Stimulated activated CD4-positive, alpha-beta T cell treated with anti-CD3 and anti-CD28 coated beads, Interleukin-12 subunit alpha, Interleukin-12 subunit beta, amount 100 ng/mL, for 48 hours (primary cell): ENCODE measurements around the gene FSTL4.

Experiments
- DNase-seq, 3 donors: peaks; one replicate each; pipeline ENCODE4 v3.0.0-alpha.2; 2020; ENCODE audit warnings: low read depth in 2 of 3, low spot score in 1 of 3

The FSTL4 gene

DNA sequence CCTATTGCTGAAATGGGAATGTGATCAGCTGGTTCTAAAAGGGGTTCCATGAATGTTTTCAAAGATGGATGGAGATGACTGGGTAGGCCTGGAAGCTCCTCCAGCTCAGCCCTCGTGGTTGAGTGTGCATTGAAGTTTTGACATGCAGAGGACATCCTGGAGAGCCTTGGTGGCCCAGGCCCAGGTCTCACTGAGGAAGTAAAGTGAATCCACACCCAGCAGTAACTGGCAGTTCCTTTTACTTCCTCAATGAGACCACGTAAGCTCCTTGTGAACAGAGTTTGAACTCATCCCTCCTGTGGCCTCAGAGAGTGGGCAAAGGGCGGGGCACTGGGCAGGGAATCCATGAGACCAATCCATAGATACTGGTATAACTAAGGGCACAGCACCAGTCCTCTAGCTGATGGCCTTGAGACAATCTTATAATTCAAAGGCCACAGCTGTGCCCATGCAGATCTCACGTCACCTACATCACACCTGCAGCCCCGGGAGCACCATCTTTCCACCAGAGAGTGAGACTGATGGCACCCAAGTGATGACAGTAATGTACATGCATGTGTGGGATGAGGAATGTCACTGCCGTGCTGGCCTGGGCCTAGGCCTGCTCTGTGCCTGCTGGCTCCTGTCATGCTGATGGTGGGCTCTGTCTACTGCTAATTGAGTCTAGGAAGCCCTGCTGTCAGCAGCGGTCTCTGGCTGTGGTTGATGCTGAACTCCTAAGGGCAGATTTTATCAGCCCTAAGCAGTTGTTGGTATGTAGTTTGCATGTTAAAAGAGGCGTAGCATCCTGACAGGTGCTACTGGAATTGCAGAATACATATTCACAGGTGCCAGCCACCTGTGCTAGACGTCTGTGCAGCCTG, 257.8 kb downstream of the FSTL4 start:
- DNase-seq: no peak

DNA sequence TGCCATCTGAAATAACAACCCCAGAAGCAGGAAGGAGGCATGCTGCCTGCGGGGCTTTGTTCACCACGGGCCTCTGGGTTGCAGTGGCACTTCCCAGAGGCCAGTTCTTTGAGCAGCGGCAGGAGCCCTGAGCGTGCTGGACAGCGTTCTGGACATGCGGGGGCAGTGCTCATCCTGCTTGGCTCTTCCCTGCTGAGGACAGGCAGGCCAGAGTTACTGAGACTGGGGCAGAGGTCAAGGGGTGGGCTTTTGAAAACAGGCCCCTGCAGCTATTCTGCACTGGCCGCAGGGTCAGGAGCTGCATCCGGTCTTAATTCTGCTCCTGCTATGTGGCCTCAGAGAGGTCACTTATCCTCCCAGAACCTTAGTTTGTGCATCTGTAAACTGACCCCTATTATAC, 258.6 kb downstream of the FSTL4 start:
- DNase-seq: no peak

DNA sequence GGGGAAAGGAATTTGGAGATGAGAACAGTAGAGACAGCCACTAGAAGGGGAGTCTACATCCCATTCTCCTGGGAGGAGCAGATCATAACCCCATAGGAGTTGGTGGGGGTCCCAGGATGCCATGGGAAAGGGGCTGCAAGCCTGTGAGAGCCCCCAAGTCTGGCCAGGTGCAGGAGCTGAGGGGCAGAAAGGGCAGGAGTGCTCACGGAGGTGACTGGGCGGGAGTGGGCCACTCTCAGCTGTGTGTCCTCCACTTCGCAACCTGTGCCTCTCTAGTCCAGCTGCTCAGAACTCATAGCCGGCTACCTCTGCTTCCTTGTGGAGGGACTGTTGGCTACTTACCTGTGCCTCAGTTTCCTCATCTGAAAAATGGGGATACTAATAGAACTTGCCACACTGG, 263.9 kb downstream of the FSTL4 start:
- no peak for DNase-seq

DNA sequence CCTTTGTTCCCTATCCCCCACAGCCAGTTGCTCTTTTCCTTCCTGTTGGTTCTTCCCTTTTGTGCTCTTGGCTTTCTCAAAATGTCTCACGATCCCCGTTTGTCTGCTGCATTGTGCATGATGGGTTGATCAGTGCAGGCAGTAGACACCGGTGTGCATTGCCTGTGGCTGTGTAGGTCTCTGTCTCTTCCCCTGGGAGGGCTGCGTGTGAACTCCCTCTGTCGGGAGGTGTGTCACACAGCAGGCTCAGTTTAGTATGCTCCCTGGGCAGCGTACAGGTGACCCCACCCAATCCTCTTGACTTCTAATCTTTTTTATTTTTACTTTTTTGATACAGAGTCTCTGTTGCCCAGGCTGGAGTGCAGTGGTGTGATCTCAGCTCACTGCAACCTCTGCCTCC, 265.3 kb downstream of the FSTL4 start:
- DNase-seq: no peak

DNA sequence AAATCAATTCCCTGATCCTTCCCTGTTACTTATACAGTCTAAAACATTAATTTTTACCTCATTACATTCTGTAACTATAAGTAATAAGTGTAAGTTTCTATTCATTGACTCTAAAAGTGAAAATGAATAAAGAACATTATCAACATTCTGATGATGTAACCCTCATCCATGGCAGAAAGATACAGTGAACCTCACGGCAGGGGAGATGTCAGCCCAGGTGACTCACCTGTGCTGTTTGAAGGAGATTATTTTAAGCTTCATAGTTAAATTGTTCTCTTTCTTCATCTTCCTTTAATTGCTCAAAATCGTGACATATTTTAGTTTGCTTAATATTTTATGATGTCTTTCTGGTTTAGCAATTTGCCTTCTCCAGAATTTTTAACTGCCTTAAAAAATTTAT, 268.1 kb downstream of the FSTL4 start:
- no peak for DNase-seq

DNA sequence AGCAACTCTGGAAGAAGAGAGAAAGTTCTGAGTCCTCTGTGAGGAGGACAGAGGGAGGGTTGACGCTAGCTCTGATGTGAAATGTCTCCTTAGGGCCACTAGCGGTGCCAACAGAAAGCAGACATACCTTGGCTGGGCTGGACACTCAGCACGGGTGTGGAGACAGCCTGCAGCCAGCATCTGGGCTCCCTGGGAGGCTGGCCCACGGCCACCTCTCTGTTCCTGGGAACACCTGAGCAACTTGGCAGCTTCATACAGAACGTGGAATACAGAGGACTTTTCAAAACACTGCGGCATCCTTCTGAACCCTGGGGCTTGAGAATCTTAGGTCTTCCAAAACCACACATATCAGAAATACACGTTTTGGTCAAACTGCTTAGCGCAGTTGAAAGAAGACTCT, 269.1 kb downstream of the FSTL4 start:
- no peak for DNase-seq

DNA sequence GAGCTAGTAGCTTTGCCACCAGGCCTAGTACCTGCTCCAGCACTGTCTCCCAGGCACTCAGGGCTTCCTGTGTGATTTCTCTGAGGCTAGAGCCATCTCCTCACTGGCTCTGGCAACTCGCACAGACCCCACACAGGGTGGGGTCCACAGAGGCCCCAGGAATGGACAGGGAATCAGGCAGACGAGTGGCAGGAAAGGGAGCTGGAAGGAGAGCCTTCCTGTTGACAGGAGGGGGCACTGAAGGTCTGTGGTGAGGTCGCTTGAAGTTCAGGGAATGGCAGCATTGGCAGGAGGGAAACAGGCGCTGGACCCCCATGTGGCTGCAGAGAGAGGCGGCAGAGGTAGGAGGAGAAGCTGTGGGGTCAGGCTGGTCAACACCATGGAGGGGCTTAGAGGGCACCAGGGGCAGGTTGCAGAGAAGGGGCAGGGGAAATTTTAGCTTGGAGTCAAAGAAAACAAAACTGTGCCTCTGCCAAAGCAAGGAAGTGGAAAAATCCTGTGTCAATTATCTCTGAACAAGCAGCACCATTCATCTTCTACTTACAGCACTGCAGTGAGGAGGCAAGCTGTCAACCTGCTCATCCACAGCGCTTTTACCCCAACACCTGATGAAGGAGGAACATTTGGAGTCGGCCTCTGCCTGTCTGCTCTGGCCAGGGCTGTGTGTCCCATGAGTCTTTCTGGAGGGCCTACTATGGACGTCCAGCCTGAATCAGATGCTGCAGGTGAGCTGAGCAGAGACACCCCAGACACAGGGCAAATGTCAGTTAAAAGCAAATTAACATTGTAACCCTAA, 270.2 kb downstream of the FSTL4 start:
- DNase-seq: no peak

DNA sequence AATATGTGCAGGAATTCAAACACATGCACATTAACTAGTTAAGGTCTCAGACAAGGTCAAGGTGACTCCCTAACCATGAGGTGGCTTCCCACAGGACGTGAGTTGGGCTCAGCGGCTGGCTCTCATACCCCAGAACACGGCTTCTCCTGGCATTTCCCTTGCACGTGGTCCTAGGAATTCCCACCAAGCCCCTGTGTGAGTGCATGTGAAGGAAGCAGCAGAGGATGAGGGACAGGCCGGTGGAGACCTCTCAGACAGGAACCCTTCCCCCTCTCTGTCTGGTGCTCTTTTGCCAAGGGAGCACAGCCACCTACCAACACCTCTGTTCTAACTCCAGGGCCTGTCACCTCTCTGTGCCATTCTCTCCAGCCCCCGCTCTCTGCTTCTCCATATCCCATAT, 271.0 kb downstream of the FSTL4 start:
- DNase-seq: no peak

DNA sequence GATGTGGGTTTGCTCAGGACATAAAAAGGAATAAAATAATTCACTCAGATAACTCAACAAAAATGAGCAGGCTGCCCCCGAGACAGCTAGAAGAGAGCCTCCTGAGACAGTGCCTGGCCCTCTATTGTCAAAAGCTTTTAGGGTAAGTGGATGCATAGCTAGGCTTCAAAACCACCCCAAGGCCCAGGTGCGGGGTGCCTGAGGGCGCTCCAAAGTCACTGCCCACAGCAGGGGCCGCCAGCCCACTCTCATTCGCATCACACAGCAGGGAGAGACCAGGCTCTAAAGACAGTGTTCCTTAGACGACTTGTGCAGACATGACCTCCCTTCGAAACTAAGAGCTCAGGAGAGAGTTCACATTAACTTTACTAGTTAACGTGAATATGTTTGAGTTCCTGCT, 271.5 kb downstream of the FSTL4 start:
- DNase-seq: no peak

DNA sequence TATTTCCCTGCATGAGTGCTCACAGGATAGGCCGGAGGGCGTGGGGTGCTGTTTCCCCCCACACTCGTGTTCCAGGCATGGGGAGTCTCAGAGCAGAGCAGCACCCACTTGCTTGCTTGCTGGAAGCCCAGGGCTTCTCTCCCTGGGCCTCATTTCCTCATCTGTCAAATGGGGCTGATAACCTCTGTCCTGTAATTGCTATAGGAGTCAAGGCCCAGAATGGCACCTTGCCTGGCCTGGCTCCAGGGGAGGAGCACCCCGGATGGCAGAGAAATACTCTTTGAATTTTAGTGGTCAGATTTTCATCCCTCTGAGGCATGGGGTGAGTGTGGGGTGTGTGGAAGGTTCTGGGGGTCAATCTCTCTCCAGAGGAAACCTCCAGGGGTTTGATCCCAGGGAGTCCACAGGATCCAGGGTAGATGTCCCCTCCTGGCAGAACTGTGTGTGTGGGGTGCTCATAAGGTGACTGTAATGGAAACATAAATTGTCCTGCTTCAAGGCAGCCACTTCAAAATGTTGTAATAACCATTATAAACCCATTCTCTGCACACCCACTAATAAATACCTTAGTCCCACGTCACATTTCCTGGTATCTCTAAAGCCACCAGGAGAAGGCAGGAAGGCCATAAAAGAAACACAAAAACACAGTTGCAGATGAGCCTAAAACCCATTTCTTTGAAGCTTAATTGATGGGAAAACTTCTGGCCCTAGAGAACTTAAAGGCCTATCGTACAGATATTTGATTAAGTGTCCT, 272.2 kb downstream of the FSTL4 start:
- DNase-seq: no peak

DNA sequence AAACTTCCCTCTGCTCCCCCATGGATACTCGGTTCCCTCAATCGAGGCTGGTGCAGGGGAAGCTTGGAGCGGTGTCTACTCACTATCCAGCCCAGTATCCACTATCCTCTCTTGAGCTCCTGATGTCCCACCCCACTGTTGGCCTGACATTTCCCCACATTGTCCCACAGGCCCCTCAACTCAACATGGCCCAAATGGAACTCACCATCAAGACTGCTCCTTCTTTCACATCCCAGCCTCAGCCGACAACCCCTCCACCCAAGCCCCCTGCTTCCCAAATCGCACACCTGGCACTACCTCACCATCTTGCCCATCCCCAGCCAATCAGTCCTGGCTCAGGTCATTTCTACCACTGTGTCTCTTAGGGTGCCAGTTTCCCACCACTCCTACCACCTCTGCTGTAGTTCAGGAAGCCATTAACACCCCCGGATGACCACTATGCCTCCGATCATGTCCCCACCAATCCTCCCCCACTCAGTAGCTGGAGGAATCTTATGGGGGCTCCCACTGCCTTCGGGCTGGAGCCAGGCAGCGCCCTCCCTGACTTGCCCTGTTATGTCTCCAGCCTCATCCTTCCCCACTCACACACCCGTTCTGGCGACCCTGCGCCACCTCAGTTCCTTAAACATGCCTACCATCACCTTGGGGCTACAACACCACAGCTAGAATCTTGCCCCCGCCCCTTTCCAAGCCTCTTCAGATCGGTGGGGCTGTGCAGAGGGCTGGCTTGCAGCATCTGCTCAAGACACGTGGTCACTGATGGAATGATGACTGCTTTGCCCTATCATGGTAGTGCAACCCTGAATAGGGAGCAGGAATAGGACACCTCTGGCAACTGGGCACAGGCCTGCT, 273.6 kb downstream of the FSTL4 start:
- DNase-seq: no peak

DNA sequence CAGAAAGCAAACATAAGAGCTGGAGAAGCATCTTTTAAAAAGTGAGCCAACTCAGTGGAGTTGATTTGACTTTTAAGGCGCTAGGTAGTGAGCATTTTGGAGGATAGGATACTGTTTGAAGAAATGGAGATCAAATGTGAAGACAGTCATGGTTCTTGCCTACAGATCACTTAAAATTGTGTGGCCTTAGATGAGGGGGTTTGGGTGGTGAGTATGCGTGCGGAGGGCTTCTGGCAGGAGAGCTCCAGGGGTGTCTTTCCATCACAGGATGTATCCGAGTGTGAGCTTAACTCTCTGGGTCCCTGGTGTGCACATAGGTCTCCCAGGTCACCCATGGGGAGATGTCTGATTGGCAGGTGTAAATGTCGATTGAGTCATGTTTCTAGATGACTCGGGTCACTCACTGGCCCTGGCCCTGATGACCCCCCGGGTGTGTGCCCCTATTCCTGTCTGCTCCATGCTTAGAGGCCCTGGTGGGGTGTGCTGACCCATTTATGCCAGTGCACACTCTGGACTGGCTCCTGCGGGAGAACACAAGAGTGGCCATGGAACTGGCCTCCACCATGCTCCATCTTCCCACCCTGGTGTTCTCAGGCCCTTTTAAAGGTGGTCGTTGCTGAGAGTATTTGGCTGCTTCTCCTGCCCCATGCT, 274.4 kb downstream of the FSTL4 start:
- no peak for DNase-seq

DNA sequence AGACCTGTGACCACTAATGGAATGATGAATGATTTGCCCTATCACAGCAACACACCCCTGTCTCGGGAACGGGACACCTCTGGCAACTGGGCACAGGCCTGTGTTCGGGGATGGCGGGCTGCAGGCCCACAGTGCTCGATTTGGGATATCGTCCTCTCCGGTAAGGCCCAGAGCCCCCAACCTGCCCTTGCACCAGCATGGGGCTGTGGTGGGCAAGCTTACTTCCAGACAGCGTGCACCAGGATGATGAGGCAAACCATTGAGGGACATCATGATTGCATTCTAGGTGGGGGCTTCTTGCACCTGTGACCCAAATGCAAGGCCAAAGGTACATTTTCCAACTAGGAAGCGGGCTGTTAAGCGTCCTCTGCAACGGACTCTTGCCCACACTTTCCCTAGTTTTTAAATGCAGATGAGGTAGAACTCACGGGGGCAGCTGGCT, 275.4 kb downstream of the FSTL4 start:
- DNase-seq: no peak

DNA sequence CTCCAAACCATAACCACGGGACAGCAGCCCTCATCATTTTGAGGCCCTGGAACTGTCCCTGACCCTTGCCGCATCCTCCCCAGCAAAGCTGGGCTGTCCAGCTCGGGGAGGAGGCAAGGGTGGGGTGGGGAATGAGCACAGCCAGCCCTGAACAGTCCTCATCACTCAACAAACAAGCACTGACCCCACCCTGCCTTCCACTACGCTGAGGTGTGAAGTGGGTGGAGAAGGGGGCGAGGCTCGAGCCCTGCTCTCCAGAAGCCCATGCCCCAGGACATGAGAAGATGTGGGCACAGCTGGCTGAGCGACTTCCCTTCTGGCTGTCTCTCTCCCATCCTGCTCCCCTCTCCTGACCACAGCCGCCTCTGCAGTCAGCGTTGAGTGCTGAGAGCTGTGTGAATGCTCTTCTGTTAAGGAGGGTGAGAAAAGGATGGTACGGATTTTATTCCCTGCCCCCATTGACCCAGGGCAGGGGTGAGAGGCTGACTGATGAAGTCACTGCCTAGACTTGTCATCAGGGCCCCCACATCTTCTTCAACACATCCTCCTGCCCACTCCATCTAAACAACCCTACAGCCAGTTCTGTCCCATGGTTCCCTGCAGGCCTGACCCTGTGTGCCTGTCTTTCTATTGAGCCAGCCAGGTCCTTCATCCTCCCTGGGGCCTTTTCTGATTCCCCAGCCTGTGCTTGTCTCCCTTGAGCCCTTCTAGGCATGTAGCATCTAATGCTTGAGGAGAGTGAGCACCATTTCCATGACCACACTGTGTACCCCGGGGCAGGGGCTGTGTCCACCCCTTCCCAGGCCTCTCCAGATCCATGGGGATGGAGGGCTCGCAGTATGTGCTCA, 276.0 kb downstream of the FSTL4 start:
- DNase-seq: no peak

DNA sequence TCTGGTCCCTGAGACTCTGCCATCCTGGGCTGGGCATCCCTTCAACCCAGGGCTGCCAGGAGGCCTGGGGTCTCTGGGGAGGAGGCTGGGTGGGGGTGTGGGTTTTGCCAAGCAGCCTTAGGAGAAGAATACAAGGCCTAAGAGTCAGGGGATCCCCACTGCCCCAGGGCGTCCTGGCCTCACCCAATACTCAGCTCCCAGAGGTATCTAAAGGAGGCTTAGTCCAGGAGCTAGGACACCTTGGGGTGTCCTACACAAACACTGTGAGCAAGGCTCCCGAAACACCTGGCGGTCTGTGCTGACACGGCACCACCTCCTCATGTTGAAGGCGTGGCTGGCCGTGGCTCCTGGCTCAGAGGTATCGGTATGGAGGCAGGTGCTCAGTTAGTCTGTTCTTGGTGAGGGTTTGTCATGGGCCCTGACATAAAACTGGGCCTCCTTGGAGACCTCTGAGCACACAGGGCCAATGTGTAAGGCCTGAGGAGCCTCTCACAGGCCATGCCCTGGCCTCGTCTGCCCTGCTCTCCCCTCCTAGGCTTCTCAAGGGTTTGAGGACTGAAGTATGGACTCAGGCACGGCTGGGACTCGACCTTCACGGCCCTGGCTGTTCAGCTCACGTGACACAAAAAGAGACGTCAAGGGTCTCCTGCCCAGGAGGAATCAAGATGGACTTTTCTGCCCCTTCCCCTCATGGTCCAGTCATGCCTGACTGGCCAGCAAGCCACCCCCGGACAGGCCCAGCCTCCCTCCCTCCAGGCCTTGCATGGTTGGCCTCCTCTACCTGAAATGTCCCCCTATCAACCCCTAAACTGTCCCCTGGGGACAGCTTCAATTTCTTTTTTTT, 277.3 kb downstream of the FSTL4 start:
- no peak for DNase-seq

DNA sequence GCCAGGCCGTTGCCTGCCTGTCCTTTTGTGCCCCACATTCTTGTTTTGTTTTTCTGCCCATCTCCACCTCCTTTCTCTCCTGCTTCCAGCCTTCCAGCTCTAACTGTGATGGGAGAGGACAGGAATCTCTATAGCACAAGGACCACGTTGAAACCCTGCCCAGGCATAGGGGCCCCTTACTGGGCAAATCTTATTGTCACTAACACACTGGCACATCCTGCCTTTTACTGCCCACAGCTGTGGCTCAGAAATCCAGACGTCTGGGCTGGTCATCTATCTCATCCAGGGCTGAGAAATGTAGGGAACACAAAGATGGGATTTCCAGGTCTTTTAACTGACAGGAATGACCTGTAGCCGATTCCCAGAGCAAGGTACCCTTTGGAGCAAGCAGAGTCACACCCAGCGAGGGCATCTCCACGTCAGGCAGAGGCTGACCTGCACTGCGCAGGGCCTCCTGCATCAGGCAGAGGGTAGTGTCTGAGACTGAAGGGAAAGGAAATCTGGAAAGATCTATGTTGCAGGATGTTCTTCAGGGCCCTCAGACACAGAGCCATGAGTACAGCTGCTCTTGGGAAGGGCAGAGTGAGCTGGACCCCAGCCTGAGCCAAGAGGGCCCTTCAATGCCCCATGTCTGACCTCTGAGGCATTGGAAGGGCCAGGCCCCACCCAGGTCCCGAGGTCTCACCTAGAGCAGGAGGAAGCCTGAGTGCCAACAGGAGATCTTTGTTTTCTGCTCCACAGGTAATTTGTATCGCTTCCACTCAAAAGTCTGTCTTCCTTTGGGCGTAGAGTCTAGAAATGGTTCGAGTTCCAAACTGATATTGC, 278.8 kb downstream of the FSTL4 start:
- no peak for DNase-seq

DNA sequence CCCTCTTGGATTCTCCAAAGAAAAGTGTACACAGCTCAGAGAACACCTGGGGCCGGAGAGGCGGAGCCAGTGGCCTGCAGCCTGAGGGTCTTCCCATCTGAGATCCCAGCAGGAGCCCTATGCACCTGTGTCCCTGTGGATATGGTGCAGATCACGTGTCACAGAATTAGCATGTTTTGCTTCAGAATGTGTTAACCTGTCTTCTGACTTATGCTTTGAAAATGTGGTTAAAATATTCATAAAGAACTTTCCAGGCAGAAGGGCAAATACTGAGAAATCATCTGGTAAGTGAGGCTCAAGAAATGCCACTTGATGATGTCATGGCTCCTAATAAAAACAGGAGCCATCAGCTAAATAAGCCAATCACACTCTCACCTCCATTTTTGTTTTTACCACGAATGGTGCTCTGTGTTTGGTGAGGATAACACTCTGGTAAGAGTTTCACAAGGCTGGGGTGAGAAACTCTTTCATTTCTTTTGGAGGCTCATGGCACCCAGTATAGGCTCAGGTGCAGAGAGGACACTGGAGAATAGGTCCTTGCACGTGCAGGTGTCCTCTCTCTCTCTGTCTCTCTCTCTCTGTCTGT, 279.8 kb downstream of the FSTL4 start:
- no peak for DNase-seq
